Mesothelial cell of epicardium (in vitro differentiated cells): ENCODE results near the gene CHRND. TPM values are rescaled to one million over a fixed set of nuclear protein-coding genes. Genes with fewer than 3 reads are reported as not detected.

Source experiments
- DNase-seq, 2 experiments: peaks; one replicate each; pipeline ENCODE4 v3.0.0; 2021; ENCODE audit warnings: low spot score in 2 of 2; ENCODE audit not compliant: unreplicated experiment in 2 of 2
- H3K27ac Mint-ChIP-seq: 2 replicates; pipeline ENCODE4 v1.8.0; 2021; ENCODE audit warnings: mixed read lengths
- H3K27me3 Mint-ChIP-seq: 2 replicates; pipeline ENCODE4 v1.8.0; 2021; ENCODE audit warnings: low read depth, mixed read lengths
- H3K36me3 Mint-ChIP-seq: 2 replicates; pipeline ENCODE4 v1.8.0; 2021; ENCODE audit warnings: mixed read lengths
- H3K4me1 Mint-ChIP-seq: 2 replicates; pipeline ENCODE4 v1.8.0; 2021; ENCODE audit warnings: mixed read lengths
- H3K4me3 Mint-ChIP-seq: 2 replicates; pipeline ENCODE4 v1.8.0; 2021; ENCODE audit warnings: mild to moderate bottlenecking, moderate library complexity, mixed read lengths
- H3K9me3 Mint-ChIP-seq: 2 replicates; pipeline ENCODE4 v1.8.0; 2021; ENCODE audit warnings: mixed read lengths
- CTCF ChIP-seq: fragments of 200-600 bp; sonication (generic); IDR thresholded peaks from one replicate; pipeline ENCODE4 v1.5.0; 2021; ENCODE audit warnings: antibody characterized with exemption; ENCODE audit not compliant: unreplicated experiment
- total RNA-seq: library from RNA; stranded (reverse); gene quantifications from 3 replicates; pipeline ENCODE4 v1.2.1, GENCODE V29; 2021

CHRND gene
- total RNA-seq, 1 donor from 2014 or later = not detected

GRCh38 chr2:232547991-232548390 lies 22.0 kb downstream of the CHRND start:
- Mint-ChIP-seq H3K27me3 (no peaks in the 10 kb centered on the region), H3K4me1 (peaks cover 20% of the 10 kb centered on the region), H3K36me3 (peaks cover 42% of the 10 kb centered on the region), H3K4me3 (no peak overlapping the region), H3K9me3 (peaks cover 23% of the 10 kb centered on the region), H3K27ac (no peak overlapping the region)
- TF ChIP-seq CTCF = no peak
- no peak for DNase-seq

GRCh38 chr2:232549655-232550353 lies 23.8 kb downstream of the CHRND start:
- Mint-ChIP-seq H3K27me3 (no peaks in the 10 kb centered on the region), H3K36me3 (peaks cover 37% of the 10 kb centered on the region), H3K27ac (peak overlapping the region; percentile 99), H3K4me1 (peaks cover 20% of the 10 kb centered on the region), H3K4me3 (peak overlapping the region; percentile 96), H3K9me3 (peaks cover 23% of the 10 kb centered on the region)
- no peak for TF ChIP-seq CTCF
- DNase-seq = no peak

GRCh38 chr2:232550354-232551249 lies 24.6 kb downstream of the CHRND start, which contains the start of the genes EIF4E2 and TIGD1:
EIF4E2 (plus strand) TSS chr2:232550689; CDS start chr2:232550725, 36 bp downstream.
TIGD1 (minus strand) TSS chr2:232550557; CDS start chr2:232549882, 675 bp downstream.
- DNase-seq = peak; percentile 84 to 92
- Mint-ChIP-seq H3K36me3 (peaks cover 36% of the 10 kb centered on the region), H3K27ac (peak within 1 kb of the TSS; percentile 99), H3K27me3 (no peaks in the 10 kb centered on the region), H3K4me1 (peaks cover 20% of the 10 kb centered on the region), H3K9me3 (peaks cover 23% of the 10 kb centered on the region), H3K4me3 (peak within 1 kb of the TSS; percentile 96)
- no peak for TF ChIP-seq CTCF

- peaks cover 20% of the 10 kb centered on the region for H3K4me1 Mint-ChIP-seq
- peaks cover 23% of the 10 kb centered on the region for H3K9me3 Mint-ChIP-seq
- H3K36me3 Mint-ChIP-seq = peaks cover 31% of the 10 kb centered on the region
- H3K27me3 Mint-ChIP-seq = no peaks in the 10 kb centered on the region
- DNase-seq = no peak
- H3K4me3 Mint-ChIP-seq = peak overlapping the region; percentile 96
- no peak for TF ChIP-seq CTCF
- H3K27ac Mint-ChIP-seq = peak overlapping the region; percentile 91
Measured at GRCh38 chr2:232551250-232551638, 25.3 kb downstream of the CHRND start.

- TF ChIP-seq CTCF = no peak
- peaks cover 20% of the 10 kb centered on the region for H3K9me3 Mint-ChIP-seq
- peaks cover 20% of the 10 kb centered on the region for H3K4me1 Mint-ChIP-seq
- no peak for DNase-seq
- H3K27me3 Mint-ChIP-seq = no peaks in the 10 kb centered on the region
- peaks cover 29% of the 10 kb centered on the region for H3K36me3 Mint-ChIP-seq
- H3K27ac Mint-ChIP-seq = peak overlapping the region; percentile 91
- H3K4me3 Mint-ChIP-seq = peak overlapping the region; percentile 96
Measured at GRCh38 chr2:232551776-232552175, 25.8 kb downstream of the CHRND start.
